22Rv1 (cell line): ENCODE results near the gene MAGEF1.

Experiments
- H3K27ac ChIP-seq: fragments of 450-650 bp; 2 replicates; pipeline ENCODE4 v1.5.1; 2017
- CTCF ChIP-seq: fragments of 450-650 bp; IDR thresholded peaks from 2 replicates; pipeline ENCODE4 v1.5.1; 2017; ENCODE audit warnings: mild to moderate bottlenecking
- ZFX ChIP-seq: fragments of 450-650 bp; IDR thresholded peaks from 2 replicates; pipeline ENCODE4 v1.6.1; 2017; ENCODE audit warnings: antibody characterized with exemption, borderline replicate concordance

Gene MAGEF1

GRCh38 chr3:184741259-184741556 lies 29.3 kb upstream of the MAGEF1 start:
- TF ChIP-seq CTCF (no peak), ZFX (no peak)
- H3K27ac ChIP-seq: no peak overlapping the region

DNA sequence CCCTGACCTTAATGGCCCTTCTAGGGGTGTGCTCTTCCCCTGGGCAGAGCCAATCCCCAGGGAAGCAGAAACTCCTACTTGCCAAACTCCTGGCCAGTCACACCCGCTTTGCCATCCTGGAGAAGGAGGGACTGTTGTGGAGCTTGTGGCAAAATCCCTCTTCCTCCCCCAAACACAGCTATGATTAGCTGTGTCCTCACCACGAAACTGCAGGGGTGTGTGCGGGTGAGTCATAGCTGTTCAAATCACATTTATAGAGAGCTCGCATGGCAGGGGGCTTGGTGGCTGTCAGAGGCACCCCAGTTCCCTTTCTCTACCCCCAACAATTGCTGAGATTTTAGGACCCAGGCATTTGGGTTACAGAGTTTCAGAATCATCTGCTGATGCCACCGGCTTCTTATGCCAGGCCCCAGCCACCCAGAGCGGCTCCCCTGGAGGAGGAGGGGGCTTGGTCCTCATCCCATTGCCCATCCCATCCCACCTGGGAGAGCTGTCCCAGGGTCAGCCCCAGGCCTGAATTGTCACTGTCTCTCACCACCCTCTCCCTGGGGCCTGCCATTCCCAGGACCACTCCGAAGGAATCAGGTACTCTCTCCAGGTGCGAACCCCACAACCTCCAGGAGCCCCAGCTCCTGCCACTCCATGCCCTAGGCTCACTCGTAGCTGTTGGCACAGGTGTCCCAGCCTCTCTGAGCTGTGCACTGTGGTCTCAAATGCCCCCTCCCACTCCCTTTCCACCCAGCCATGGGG lies 28.8 kb upstream of the MAGEF1 start:
- no peak overlapping the region for H3K27ac ChIP-seq
- TF ChIP-seq ZFX (no peak), CTCF (no peak)

DNA sequence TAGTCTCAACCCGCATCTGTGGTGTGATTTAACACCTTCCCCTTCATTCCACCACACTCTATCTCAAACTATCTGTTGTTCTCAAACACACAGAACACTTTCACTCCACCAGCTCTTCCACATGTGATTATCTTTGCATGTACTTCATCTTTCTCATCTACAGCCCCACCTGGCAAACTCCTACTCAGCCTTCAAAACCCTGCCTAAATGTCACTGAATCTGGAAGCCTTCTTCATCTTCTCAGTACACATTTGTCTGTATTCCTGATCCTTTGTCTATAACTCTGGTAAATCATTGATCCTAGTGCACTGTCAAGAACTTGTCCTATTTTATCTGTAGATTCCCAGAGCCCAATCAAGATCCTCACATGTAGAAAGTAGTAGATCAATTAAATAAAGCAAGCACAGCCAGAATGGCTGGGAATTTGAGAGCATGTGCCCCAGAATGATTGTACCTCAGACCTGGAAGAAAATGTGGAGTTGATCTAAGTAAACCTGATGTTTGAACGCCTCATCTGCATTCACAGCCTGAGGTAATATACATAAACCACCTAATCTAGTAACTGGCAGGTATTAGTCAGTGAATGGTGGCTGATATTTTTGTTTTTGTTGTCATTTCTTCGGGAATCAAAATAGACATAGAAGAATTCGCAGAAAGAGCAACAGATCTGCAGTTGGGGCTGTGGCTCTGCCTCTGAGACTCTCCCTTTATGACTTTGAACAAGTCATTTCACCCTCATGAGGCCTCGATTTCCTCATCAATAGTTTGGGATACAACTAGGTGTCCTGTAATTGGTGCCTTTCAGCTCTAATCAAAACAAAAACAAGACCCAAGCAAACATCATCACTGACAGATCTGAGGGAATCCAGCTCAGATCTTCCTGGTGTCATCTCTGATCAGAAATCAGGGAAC lies 28.0 kb upstream of the MAGEF1 start:
- H3K27ac ChIP-seq: no peak overlapping the region
- TF ChIP-seq CTCF: no peak
- no peak for TF ChIP-seq ZFX

GRCh38 chr3:184738982-184739381 lies 27.1 kb upstream of the MAGEF1 start:
- H3K27ac ChIP-seq: no peak overlapping the region
- TF ChIP-seq ZFX (no peak), CTCF (no peak)

- no peak for TF ChIP-seq CTCF
- TF ChIP-seq ZFX: no peak
- no peak overlapping the region for H3K27ac ChIP-seq
Measured at GRCh38 chr3:184738506-184738890, 26.6 kb upstream of the MAGEF1 start.

GRCh38 chr3:184737641-184738505 lies 26.0 kb upstream of the MAGEF1 start:
- TF ChIP-seq ZFX: no peak
- no peak for TF ChIP-seq CTCF
- no peak overlapping the region for H3K27ac ChIP-seq
